Measurements from ENCODE around the gene POLR2E. TPM values are rescaled to one million over a fixed set of nuclear protein-coding genes. Genes with fewer than 3 reads are reported as not detected.

POLR2E gene
- total RNA-seq, 2 donors from 2014 or later: 24.9 to 78.1 TPM

GRCh38 chr19:1113986-1114483 lies 18.9 kb upstream of the POLR2E start:
- ATAC-seq: no peak
- no peaks in the 10 kb centered on the region for H3K9me3 ChIP-seq
- peak overlapping the region in 3 of 4 donors; percentile 53 to 75 (median 64) for H3K27ac ChIP-seq
- TF ChIP-seq CTCF (IDR thresholded peaks at IDR 0.05) (no peak), POLR2A (IDR thresholded peaks at IDR 0.05) (no peak)
- H3K36me3 ChIP-seq (replicated peaks in 1 of 2; ENCODE audit: insufficient read depth in 1 of 2, low read depth in 2 of 2): peaks cover 8 to 26% of the 10 kb centered on the region in 2 donors
- H3K4me1 ChIP-seq: peaks cover 19% of the 10 kb centered on the region
- DNase-seq: no peak
- no peaks in the 10 kb centered on the region for H3K27me3 ChIP-seq
- intact Hi-C loops (cut with DNase I): loop anchor here (5.0 kb wide), 1 partner anchor 78 kb away; no protein-coding TSS in a partner anchor
- WGBS, 2 donors: 89 to 100% methylated on average over 2 to 24 of the region's 25 CpGs
- H3K4me3 ChIP-seq: no peak overlapping the region

- H3K36me3 ChIP-seq (replicated peaks in 1 of 2; ENCODE audit: insufficient read depth in 1 of 2, low read depth in 2 of 2): peaks cover 5 to 25% of the 10 kb centered on the region in 2 donors
- H3K4me1 ChIP-seq: peaks cover 19% of the 10 kb centered on the region
- no peak for TF ChIP-seq POLR2A (IDR thresholded peaks at IDR 0.05)
- peak; percentile 81 to 93 (median 88) for TF ChIP-seq CTCF (IDR thresholded peaks at IDR 0.05)
- peak; percentile 93 for ATAC-seq
- 5 to 23% methylated on average over 4 to 44 of the region's 44 CpGs for WGBS, 2 donors
- DNase-seq: peak; percentile 95 to 99 (median 98)
- intact Hi-C loops (cut with DNase I): loop anchor here (5.0 kb wide), 1 partner anchor 79 kb away; no protein-coding TSS in a partner anchor
- no peaks in the 10 kb centered on the region for H3K9me3 ChIP-seq
- no peak overlapping the region for H3K4me3 ChIP-seq
- no peaks in the 10 kb centered on the region for H3K27me3 ChIP-seq
- H3K27ac ChIP-seq: peak overlapping the region; percentile 2 to 75 (median 58)
These were observed 18.1 kb upstream of the POLR2E start for GRCh38 chr19:1113030-1113985.

- no peaks in the 10 kb centered on the region for H3K9me3 ChIP-seq
- no peak for TF ChIP-seq CTCF (IDR thresholded peaks at IDR 0.05)
- no peak for TF ChIP-seq POLR2A (IDR thresholded peaks at IDR 0.05)
- WGBS, 2 donors: 63 to 82% methylated on average over 25 to 51 of the region's 71 CpGs
- peak; percentile 7 for ATAC-seq
- intact Hi-C loops (cut with DNase I): loop anchor here (5.0 kb wide), 1 partner anchor 80 kb away; no protein-coding TSS in a partner anchor
- peaks cover 4 to 21% of the 10 kb centered on the region in 2 donors for H3K36me3 ChIP-seq (replicated peaks in 1 of 2; ENCODE audit: insufficient read depth in 1 of 2, low read depth in 2 of 2)
- H3K4me1 ChIP-seq: peaks cover 19% of the 10 kb centered on the region
- no peak overlapping the region for H3K4me3 ChIP-seq
- no peaks in the 10 kb centered on the region for H3K27me3 ChIP-seq
- peak in 3 of 4 donors; percentile 45 to 51 (median 45) for DNase-seq
- H3K27ac ChIP-seq: peak overlapping the region in 2 of 4 donors; percentile 53 to 75
These were observed 17.3 kb upstream of the POLR2E start for GRCh38 chr19:1112268-1113029.

GRCh38 chr19:1111641-1112267 lies 16.6 kb upstream of the POLR2E start:
- intact Hi-C loops (cut with DNase I): loop anchor here (5.0 kb wide), 1 partner anchor 81 kb away; no protein-coding TSS in a partner anchor
- DNase-seq: no peak
- H3K9me3 ChIP-seq: no peaks in the 10 kb centered on the region
- TF ChIP-seq CTCF (IDR thresholded peaks at IDR 0.05) (no peak), POLR2A (IDR thresholded peaks at IDR 0.05) (no peak)
- no peak for ATAC-seq
- no peaks in the 10 kb centered on the region for H3K27me3 ChIP-seq
- peaks cover under 1 to 14% of the 10 kb centered on the region in 2 donors for H3K36me3 ChIP-seq (replicated peaks in 1 of 2; ENCODE audit: insufficient read depth in 1 of 2, low read depth in 2 of 2)
- peak overlapping the region in 2 of 4 donors; percentile 12 to 75 for H3K27ac ChIP-seq
- WGBS, 2 donors: 72 to 74% methylated on average over 5 to 13 of the region's 18 CpGs
- H3K4me1 ChIP-seq: peaks cover 19% of the 10 kb centered on the region
- H3K4me3 ChIP-seq: no peak overlapping the region

Data from body of pancreas (tissue), 4 donors.